ENCODE results near the gene OR2T10. TPM values are rescaled to one million over a fixed set of nuclear protein-coding genes. Genes with fewer than 3 reads are reported as not detected.
"Not testable (repeated sequence)": the region's sequence is repeated elsewhere in the genome, so short reads cannot be mapped to it uniquely, and the experiment has no call there.

The OR2T10 gene, protein sequence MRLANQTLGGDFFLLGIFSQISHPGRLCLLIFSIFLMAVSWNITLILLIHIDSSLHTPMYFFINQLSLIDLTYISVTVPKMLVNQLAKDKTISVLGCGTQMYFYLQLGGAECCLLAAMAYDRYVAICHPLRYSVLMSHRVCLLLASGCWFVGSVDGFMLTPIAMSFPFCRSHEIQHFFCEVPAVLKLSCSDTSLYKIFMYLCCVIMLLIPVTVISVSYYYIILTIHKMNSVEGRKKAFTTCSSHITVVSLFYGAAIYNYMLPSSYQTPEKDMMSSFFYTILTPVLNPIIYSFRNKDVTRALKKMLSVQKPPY
- total RNA-seq (2014; rRNA removed; shearing (Covaris generic)), result not detected in 2 replicates
- total RNA-seq (2022), result not detected in 2 replicates
- percentile 10 among the genes with signal in this experiment for Bru-seq, nascent RNA
- BruChase-seq, experiment 1, labeled RNA remaining after a 6-hour chase, result percentile 11 among the genes with signal in this experiment
- BruChase-seq, experiment 2, labeled RNA remaining after a 2-hour chase, result percentile 27 among the genes with signal in this experiment
- long read RNA-seq, result 0 reads

DNA sequence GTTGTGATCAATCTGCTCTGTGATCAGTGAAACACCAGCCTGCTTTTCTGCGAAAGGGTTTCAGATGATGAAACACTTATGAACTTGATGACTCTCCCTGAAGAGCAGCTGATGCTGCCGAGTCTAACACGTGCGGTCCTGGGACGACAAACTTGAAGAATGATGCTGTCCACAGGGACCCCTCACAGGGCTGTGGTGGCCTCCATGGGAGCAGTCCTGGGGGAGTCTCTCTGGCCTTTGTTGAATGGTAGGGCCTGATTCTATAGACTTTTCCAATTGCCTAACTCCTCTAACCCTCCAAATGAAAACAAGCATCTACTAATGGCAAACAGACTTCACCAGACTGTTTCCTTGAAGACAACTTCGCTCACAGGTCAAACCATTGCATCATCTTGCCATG is at the start of gene OR2T10:
TSS of gene OR2T10 (minus strand) at position 112 of the 400 bp plus-strand sequence. CDS start 3,932 bp downstream, outside the sequence.
- Histone ChIP-seq H3K9me3 (ENCODE audit: low read length) (no peaks in the 10 kb centered on the region), H3K36me3 (ENCODE audit: insufficient read depth, low read length) (no peaks in the 10 kb centered on the region), H3K4me1 (ENCODE audit: insufficient read depth, low read length, poor library complexity, severe bottlenecking) (no peaks in the 10 kb centered on the region), H3K27ac (ENCODE audit: low read depth, low read length, poor library complexity, severe bottlenecking) (no peak within 1 kb of the TSS), H2AFZ (ENCODE audit: low read length) (no peak within 1 kb of the TSS), H3K9me2 (ENCODE audit: insufficient read depth, low read length) (no peaks in the 10 kb centered on the region), H3K4me3 (ENCODE audit: low read depth, low read length, poor library complexity, severe bottlenecking) (no peak within 1 kb of the TSS), H4K20me1 (ENCODE audit: insufficient read depth, low read length) (no peaks in the 10 kb centered on the region), H3K79me2 (ENCODE audit: insufficient read depth, low read depth, low read length) (no peaks in the 10 kb centered on the region), H3K4me2 (ENCODE audit: low read length) (no peak within 1 kb of the TSS)
- BruUV-seq (replicated peaks), result no TSS peak
- no peak for DNase-seq (ENCODE audit: low spot score)
- POLR2A ChIA-PET, result no interaction called here
- TF ChIP-seq, protein P1, sequence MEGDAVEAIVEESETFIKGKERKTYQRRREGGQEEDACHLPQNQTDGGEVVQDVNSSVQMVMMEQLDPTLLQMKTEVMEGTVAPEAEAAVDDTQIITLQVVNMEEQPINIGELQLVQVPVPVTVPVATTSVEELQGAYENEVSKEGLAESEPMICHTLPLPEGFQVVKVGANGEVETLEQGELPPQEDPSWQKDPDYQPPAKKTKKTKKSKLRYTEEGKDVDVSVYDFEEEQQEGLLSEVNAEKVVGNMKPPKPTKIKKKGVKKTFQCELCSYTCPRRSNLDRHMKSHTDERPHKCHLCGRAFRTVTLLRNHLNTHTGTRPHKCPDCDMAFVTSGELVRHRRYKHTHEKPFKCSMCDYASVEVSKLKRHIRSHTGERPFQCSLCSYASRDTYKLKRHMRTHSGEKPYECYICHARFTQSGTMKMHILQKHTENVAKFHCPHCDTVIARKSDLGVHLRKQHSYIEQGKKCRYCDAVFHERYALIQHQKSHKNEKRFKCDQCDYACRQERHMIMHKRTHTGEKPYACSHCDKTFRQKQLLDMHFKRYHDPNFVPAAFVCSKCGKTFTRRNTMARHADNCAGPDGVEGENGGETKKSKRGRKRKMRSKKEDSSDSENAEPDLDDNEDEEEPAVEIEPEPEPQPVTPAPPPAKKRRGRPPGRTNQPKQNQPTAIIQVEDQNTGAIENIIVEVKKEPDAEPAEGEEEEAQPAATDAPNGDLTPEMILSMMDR (conservative IDR thresholded peaks at IDR 0.05; ENCODE audit: low read length), result no peak
- no peak for TF ChIP-seq EZH2phosphoT487 (IDR thresholded peaks at IDR 0.05; ENCODE audit: borderline replicate concordance, low read depth, low read length)
- intact Hi-C loops (cut with micrococcal nuclease; ENCODE audit: unreplicated experiment), result no loop called here
- CTCF ChIA-PET (ENCODE audit: unreplicated experiment), result no interaction called here

DNA sequence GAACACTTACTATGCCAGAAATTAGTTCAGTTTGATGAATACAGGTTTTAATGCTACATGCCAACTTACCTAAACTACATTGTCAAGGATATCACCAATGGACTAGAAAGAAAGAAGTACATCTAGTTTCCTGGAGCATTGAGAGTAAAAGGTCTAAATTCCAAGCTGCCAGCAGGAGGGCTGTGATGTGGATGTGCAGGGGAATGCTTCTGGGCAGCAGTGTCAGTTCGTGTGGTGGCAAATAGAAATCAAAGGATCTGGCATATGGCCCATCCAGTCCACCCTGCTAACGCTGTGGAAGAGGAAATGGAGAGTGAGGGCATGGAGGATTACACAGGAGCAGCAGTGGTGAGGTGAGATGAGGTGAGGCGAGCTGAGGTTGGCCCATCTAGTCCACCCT is 47.7 kb upstream of the OR2T10 start, which contains the start of gene OR2T35:
TSS of gene OR2T35 (minus strand) at position 101 of the 400 bp plus-strand sequence. CDS start 6,020 bp downstream, outside the sequence.
- H3K36me3 ChIP-seq (ENCODE audit: insufficient read depth, low read length); CTCF ChIA-PET (ENCODE audit: unreplicated experiment); H3K9me3 ChIP-seq (ENCODE audit: low read length); BruUV-seq (replicated peaks); H3K4me3 ChIP-seq (ENCODE audit: low read depth, low read length, poor library complexity, severe bottlenecking); H3K9me2 ChIP-seq (ENCODE audit: insufficient read depth, low read length); H3K4me1 ChIP-seq (ENCODE audit: insufficient read depth, low read length, poor library complexity, severe bottlenecking); H2AFZ ChIP-seq (ENCODE audit: low read length); intact Hi-C loops (cut with micrococcal nuclease; ENCODE audit: unreplicated experiment); DNase-seq (ENCODE audit: low spot score); H3K79me2 ChIP-seq (ENCODE audit: insufficient read depth, low read depth, low read length); H3K27ac ChIP-seq (ENCODE audit: low read depth, low read length, poor library complexity, severe bottlenecking); H4K20me1 ChIP-seq (ENCODE audit: insufficient read depth, low read length); H3K4me2 ChIP-seq (ENCODE audit: low read length): not testable (repeated sequence)
- POLR2A ChIA-PET, result interaction anchor here (0.7 kb wide), 1 partner anchor 254 kb away, joined by 4 read pairs; no protein-coding TSS in a partner anchor

DNA sequence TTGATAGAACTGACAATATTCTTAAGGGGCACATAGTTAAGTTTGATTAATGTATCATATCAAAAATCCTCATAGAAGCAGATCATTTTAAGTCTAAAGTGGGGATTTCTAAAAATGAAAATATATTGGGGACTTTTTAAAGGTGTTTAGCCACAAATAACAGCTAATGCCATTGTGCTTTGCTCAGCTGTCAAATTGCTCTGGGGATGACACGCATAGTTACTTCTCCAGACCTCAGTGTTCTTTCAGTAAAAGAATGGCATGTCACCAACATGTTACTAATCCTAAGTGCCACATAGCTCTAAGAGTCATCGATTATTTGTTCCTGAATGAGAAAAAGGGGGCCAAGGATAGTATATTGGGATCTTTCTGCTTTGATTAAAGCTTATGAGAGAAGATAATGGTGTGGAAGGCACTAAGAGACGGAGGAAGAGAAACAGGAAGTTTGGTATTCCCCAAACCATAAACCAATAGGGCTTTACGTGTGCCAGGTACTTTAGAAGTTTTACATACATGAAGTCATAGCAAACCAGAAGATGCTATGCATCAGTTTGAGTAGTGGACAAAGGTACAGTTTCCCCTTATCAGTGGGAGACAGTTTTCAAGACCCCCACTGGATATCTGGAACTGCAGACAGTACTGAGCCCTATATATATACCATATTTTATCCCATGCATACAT is 45.6 kb upstream of the OR2T10 start:
- H3K9me2 ChIP-seq (ENCODE audit: insufficient read depth, low read length); H3K9me3 ChIP-seq (ENCODE audit: low read length); H3K4me3 ChIP-seq (ENCODE audit: low read depth, low read length, poor library complexity, severe bottlenecking); H3K79me2 ChIP-seq (ENCODE audit: insufficient read depth, low read depth, low read length); H3K4me1 ChIP-seq (ENCODE audit: insufficient read depth, low read length, poor library complexity, severe bottlenecking); intact Hi-C loops (cut with micrococcal nuclease; ENCODE audit: unreplicated experiment); CTCF ChIA-PET (ENCODE audit: unreplicated experiment); POLR2A ChIA-PET; H2AFZ ChIP-seq (ENCODE audit: low read length); BruUV-seq (replicated peaks); H3K36me3 ChIP-seq (ENCODE audit: insufficient read depth, low read length); H3K27ac ChIP-seq (ENCODE audit: low read depth, low read length, poor library complexity, severe bottlenecking); H4K20me1 ChIP-seq (ENCODE audit: insufficient read depth, low read length); DNase-seq (ENCODE audit: low spot score); H3K4me2 ChIP-seq (ENCODE audit: low read length): not testable (repeated sequence)

DNA sequence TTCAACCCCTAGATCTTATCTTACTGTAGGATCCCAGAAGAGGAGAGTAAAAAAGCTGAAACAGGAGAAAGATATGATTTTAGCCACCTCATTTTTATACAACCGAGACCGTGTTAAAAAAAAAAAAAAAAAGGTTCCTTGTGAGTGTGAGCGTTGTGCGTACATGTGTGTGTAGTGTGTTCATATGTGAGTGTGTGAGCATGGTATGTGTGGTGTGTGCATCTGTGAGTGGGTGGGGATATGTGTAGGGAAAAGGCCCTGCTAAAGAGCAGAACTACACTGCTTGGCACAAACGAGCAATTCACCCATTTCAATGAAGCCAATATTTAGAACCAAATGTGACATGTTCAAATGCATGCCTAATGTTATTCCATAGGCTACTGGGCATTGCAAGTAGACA is 44.1 kb upstream of the OR2T10 start:
- DNase-seq (ENCODE audit: low spot score); H3K36me3 ChIP-seq (ENCODE audit: insufficient read depth, low read length); H2AFZ ChIP-seq (ENCODE audit: low read length); H3K4me1 ChIP-seq (ENCODE audit: insufficient read depth, low read length, poor library complexity, severe bottlenecking); H3K4me2 ChIP-seq (ENCODE audit: low read length); CTCF ChIA-PET (ENCODE audit: unreplicated experiment); H3K9me3 ChIP-seq (ENCODE audit: low read length); H3K27ac ChIP-seq (ENCODE audit: low read depth, low read length, poor library complexity, severe bottlenecking); H3K9me2 ChIP-seq (ENCODE audit: insufficient read depth, low read length); H3K79me2 ChIP-seq (ENCODE audit: insufficient read depth, low read depth, low read length); H4K20me1 ChIP-seq (ENCODE audit: insufficient read depth, low read length); BruUV-seq (replicated peaks); H3K4me3 ChIP-seq (ENCODE audit: low read depth, low read length, poor library complexity, severe bottlenecking); intact Hi-C loops (cut with micrococcal nuclease; ENCODE audit: unreplicated experiment); POLR2A ChIA-PET: not testable (repeated sequence)

DNA sequence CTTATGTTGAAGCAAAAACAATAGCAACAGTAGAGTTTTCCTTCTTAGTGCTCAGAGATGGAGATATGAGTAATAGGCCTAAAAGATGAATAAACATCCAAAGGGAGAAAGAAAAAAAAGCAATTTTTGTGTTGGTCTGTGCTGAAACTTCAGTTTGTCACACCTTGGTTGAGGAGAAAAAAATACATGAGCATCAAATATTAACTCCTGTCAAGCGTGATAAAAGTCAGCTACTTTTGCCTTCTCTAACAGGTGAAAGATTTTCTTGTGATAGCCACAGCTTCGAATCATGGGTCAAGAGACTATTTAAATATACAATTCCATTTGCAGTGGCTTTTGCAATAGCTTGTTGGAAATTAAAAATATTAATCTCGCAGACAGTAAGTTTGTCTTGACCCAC is 43.4 kb upstream of the OR2T10 start:
- POLR2A ChIA-PET; H3K9me3 ChIP-seq (ENCODE audit: low read length); H3K4me2 ChIP-seq (ENCODE audit: low read length); H3K4me3 ChIP-seq (ENCODE audit: low read depth, low read length, poor library complexity, severe bottlenecking); CTCF ChIA-PET (ENCODE audit: unreplicated experiment); DNase-seq (ENCODE audit: low spot score); intact Hi-C loops (cut with micrococcal nuclease; ENCODE audit: unreplicated experiment); H2AFZ ChIP-seq (ENCODE audit: low read length); H3K9me2 ChIP-seq (ENCODE audit: insufficient read depth, low read length); BruUV-seq (replicated peaks); H4K20me1 ChIP-seq (ENCODE audit: insufficient read depth, low read length); H3K27ac ChIP-seq (ENCODE audit: low read depth, low read length, poor library complexity, severe bottlenecking); H3K36me3 ChIP-seq (ENCODE audit: insufficient read depth, low read length); H3K4me1 ChIP-seq (ENCODE audit: insufficient read depth, low read length, poor library complexity, severe bottlenecking); H3K79me2 ChIP-seq (ENCODE audit: insufficient read depth, low read depth, low read length): not testable (repeated sequence)
